OCI-LY7 (cell line): ENCODE data around the gene OPTN. TPM values are rescaled to one million over a fixed set of nuclear protein-coding genes. Genes with fewer than 3 reads are reported as not detected.
"Not testable (repeated sequence)": the region's sequence is repeated elsewhere in the genome, so short reads cannot be mapped to it uniquely, and the experiment has no call there.

Experiments used
- BruUV-seq: library from RNA; stranded (reverse); fragments of 400-500 nt; replicated peaks from 2 replicates; lab custom pipeline; 2021; lab: Mats Ljungman, UMichigan
- CTCF ChIA-PET: fragments of 300-600 bp; sonication (Branson Sonifier 250); formaldehyde crosslinking; loops from one replicate; lab custom pipeline; 2022; ENCODE audit warnings: antibody characterized with exemption; ENCODE audit not compliant: unreplicated experiment; lab: Charles Lee
- POLR2A ChIA-PET: fragments of 300-600 bp; sonication (Branson Sonifier 250); formaldehyde crosslinking; loops from one replicate; lab custom pipeline; 2022; ENCODE audit warnings: antibody characterized with exemption; lab: Charles Lee
- DNase-seq: peaks from one replicate; pipeline ENCODE4 v3.0.0-alpha.2; 2015; ENCODE audit warnings: low spot score
- H2AFZ ChIP-seq: fragments of 200-600 bp; sonication (generic), shearing (Covaris generic); 2 replicates; pipeline ENCODE4 v1.6.1; 2014; ENCODE audit warnings: mild to moderate bottlenecking, antibody characterized with exemption, low read length, moderate library complexity
- H3K27ac ChIP-seq: fragments of 200-600 bp; sonication (generic); 2 replicates; pipeline ENCODE4 v1.5.1; 2014; ENCODE audit warnings: mixed run types, low read depth, mild to moderate bottlenecking, moderate library complexity, low read length, inconsistent platforms; ENCODE audit not compliant: poor library complexity, severe bottlenecking
- H3K36me3 ChIP-seq: fragments of 200-600 bp; sonication (generic); 2 replicates; pipeline ENCODE4 v1.6.1; 2014; ENCODE audit warnings: mild to moderate bottlenecking, antibody characterized with exemption, low read length, moderate library complexity, mixed read lengths; ENCODE audit not compliant: insufficient read depth
- H3K4me1 ChIP-seq: fragments of 200-600 bp; sonication (generic); 2 replicates; pipeline ENCODE4 v1.5.1; 2014; ENCODE audit warnings: mild to moderate bottlenecking, low read length; ENCODE audit not compliant: insufficient read depth, poor library complexity, severe bottlenecking
- H3K4me2 ChIP-seq: fragments of 200-600 bp; sonication (generic); 2 replicates; pipeline ENCODE4 v1.6.1; 2014; ENCODE audit warnings: mild to moderate bottlenecking, low read length
- H3K4me3 ChIP-seq: fragments of 200-600 bp; sonication (generic); 2 replicates; pipeline ENCODE4 v1.5.1; 2014; ENCODE audit warnings: mild to moderate bottlenecking, low read depth, low read length; ENCODE audit not compliant: poor library complexity, severe bottlenecking
- H3K79me2 ChIP-seq: fragments of 200-600 bp; sonication (generic); 2 replicates; pipeline ENCODE4 v1.6.1; 2016; ENCODE audit warnings: low read depth, mild to moderate bottlenecking, low read length, moderate library complexity, mixed read lengths; ENCODE audit not compliant: insufficient read depth
- H3K9me2 ChIP-seq: fragments of 200-600 bp; sonication (generic); 2 replicates; pipeline ENCODE4 v1.6.1; 2016; ENCODE audit warnings: mild to moderate bottlenecking, low read length, mixed read lengths; ENCODE audit not compliant: insufficient read depth
- H3K9me3 ChIP-seq: fragments of 200-600 bp; sonication (generic); 2 replicates; pipeline ENCODE4 v1.6.1; 2014; ENCODE audit warnings: mild to moderate bottlenecking, mixed run types, low read length, mixed read lengths
- H4K20me1 ChIP-seq: fragments of 200-600 bp; sonication (generic); 2 replicates; pipeline ENCODE4 v1.6.1; 2014; ENCODE audit warnings: mild to moderate bottlenecking, antibody characterized with exemption, low read length, moderate library complexity, mixed read lengths; ENCODE audit not compliant: insufficient read depth
- CTCF ChIP-seq: fragments of 200-600 bp; sonication (generic); conservative IDR thresholded peaks from 2 replicates; pipeline ENCODE4 v1.5.1; 2014; ENCODE audit warnings: mild to moderate bottlenecking, antibody characterized with exemption, low read length, moderate library complexity, mixed read lengths
- EZH2phosphoT487 ChIP-seq: fragments of 200-600 bp; sonication (generic); IDR thresholded peaks from 2 replicates; pipeline ENCODE4 v1.6.1; 2018; ENCODE audit warnings: low read depth, borderline replicate concordance, mild to moderate bottlenecking, mixed run types, antibody characterized with exemption, low read length, moderate library complexity, mixed read lengths
- intact Hi-C: fragments of 100-400 bp; cut with micrococcal nuclease; formaldehyde crosslinking; loops from one replicate; pipeline ENCODE4 v1.10.0; 2022; ENCODE audit not compliant: unreplicated experiment
- total RNA-seq, 2 experiments: library from RNA; depleted of rRNA in 1 of 2; stranded (reverse); fragments of >200 nt in 1 of 2; shearing (Covaris generic) in 1 of 2; gene quantifications; 2 replicates each; pipeline ENCODE4 v1.2.3, GENCODE V29; 2014 to 2022

The OPTN gene
- total RNA-seq, 2 experiments from 2014 or later = 0.60 to 3.6 TPM

GRCh38 chr10:13146379-13146778 lies 46.4 kb downstream of the OPTN start:
- DNase-seq = no peak
- intact Hi-C loops = no loop called here
- no peaks in the 10 kb centered on the region for H3K9me2 ChIP-seq
- no peaks in the 10 kb centered on the region for H3K9me3 ChIP-seq
- H3K27ac ChIP-seq = no peak overlapping the region
- CTCF ChIA-PET = no interaction called here
- no peaks in the 10 kb centered on the region for H3K79me2 ChIP-seq
- no peak for TF ChIP-seq CTCF
- no peaks in the 10 kb centered on the region for H4K20me1 ChIP-seq
- H3K4me1 ChIP-seq = no peaks in the 10 kb centered on the region
- no peak overlapping the region for H2AFZ ChIP-seq
- H3K4me3 ChIP-seq = no peak overlapping the region
- POLR2A ChIA-PET = no interaction called here
- BruUV-seq = no TSS peak
- no peak overlapping the region for H3K4me2 ChIP-seq
- no peaks in the 10 kb centered on the region for H3K36me3 ChIP-seq

DNA sequence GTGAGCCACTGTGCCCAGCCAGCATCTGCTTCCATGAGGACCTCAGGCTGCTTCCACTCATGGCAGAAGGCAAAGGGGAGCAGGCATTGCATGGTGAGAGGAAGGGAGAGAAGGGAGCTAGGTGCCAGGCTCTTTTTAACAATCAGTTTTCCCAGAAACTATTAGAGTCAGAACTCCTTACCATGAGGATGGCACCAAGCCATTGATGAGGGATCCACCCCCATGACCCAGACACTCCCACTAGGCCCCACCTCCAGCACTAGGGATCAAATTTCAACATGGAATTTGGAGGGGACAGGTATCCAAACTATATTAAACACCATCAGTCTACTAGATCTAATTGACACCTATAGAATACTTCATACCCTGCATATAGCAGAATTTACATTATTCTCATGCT lies 47.2 kb downstream of the OPTN start:
- Histone ChIP-seq H3K4me1 (no peaks in the 10 kb centered on the region), H4K20me1 (no peaks in the 10 kb centered on the region), H3K9me3 (no peaks in the 10 kb centered on the region), H3K27ac (no peak overlapping the region), H3K9me2 (no peaks in the 10 kb centered on the region), H3K4me3 (no peak overlapping the region), H3K4me2 (no peak overlapping the region), H2AFZ (no peak overlapping the region), H3K79me2 (no peaks in the 10 kb centered on the region), H3K36me3 (no peaks in the 10 kb centered on the region)
- CTCF ChIA-PET = no interaction called here
- intact Hi-C loops = no loop called here
- POLR2A ChIA-PET = interaction anchor here (1.6 kb wide), 1 partner anchor 23 kb away, joined by 5 read pairs; no protein-coding TSS in a partner anchor
- no TSS peak for BruUV-seq
- TF ChIP-seq EZH2phosphoT487 (no peak), CTCF (no peak)
- no peak for DNase-seq

DNA sequence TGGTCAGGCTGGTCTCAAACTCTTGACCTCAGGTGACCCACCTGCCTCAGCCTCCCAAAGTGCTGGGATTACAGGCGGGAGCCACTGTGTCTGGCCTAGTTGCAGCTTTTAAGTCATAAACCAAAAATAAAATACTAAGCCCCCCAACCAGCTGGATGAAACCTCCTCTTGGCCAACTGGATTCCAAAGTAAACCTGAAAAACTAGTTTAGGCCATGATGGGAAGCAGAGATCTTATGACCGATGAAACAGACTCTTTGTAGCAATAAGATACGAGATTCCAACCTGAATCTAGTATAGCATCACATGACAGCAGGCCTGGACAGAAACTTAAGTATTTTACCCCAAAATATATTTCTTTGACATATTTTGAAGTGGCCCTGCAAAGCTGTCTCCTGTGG lies 52.3 kb downstream of the OPTN start:
- CTCF ChIA-PET = interaction anchor here (0.6 kb wide), 1 partner anchor 10 kb away, joined by 3 read pairs; no protein-coding TSS in a partner anchor

GRCh38 chr10:13155860-13156259 lies 55.9 kb downstream of the OPTN start:
- H3K79me2 ChIP-seq, H3K4me1 ChIP-seq, intact Hi-C loops, H4K20me1 ChIP-seq, BruUV-seq, H2AFZ ChIP-seq, H3K9me2 ChIP-seq, DNase-seq, POLR2A ChIA-PET, H3K9me3 ChIP-seq, H3K36me3 ChIP-seq, H3K27ac ChIP-seq, CTCF ChIA-PET, H3K4me3 ChIP-seq, H3K4me2 ChIP-seq: not testable (repeated sequence)

More for the DNA sequence above, 52.3 kb downstream of the OPTN start:
- Histone ChIP-seq H3K9me2 (no peaks in the 10 kb centered on the region), H3K4me2 (no peak overlapping the region), H3K79me2 (no peaks in the 10 kb centered on the region), H3K27ac (no peak overlapping the region), H3K4me1 (no peaks in the 10 kb centered on the region), H4K20me1 (no peaks in the 10 kb centered on the region), H3K4me3 (no peak overlapping the region), H3K36me3 (no peaks in the 10 kb centered on the region), H2AFZ (no peak overlapping the region), H3K9me3 (no peaks in the 10 kb centered on the region)
- no TSS peak for BruUV-seq
- POLR2A ChIA-PET = no interaction called here
- TF ChIP-seq EZH2phosphoT487 (no peak), CTCF (no peak)
- intact Hi-C loops = no loop called here
- no peak for DNase-seq
